T-helper 2 cell treated with Interferon-gamma antibody and Interleukin-4, amounts not matched to agents 5 μg/mL and 100 μg/mL, for 36 hours (primary cell): Measurements from ENCODE around the gene LMF2.

Source experiments
- DNase-seq: peaks from one replicate; pipeline ENCODE4 v3.0.0; 2021; ENCODE audit warnings: low spot score
- H3K27ac Mint-ChIP-seq: one replicate; pipeline ENCODE4 v1.8.0; 2021; ENCODE audit warnings: mild to moderate bottlenecking, mixed read lengths
- H3K27me3 Mint-ChIP-seq: one replicate; pipeline ENCODE4 v1.8.0; 2021; ENCODE audit warnings: low read depth, mixed read lengths
- H3K36me3 Mint-ChIP-seq: one replicate; pipeline ENCODE4 v1.8.0; 2021; ENCODE audit warnings: low read depth, mixed read lengths
- H3K4me1 Mint-ChIP-seq: one replicate; pipeline ENCODE4 v1.8.0; 2021; ENCODE audit warnings: low read depth, mixed read lengths
- H3K4me3 Mint-ChIP-seq: one replicate; pipeline ENCODE4 v1.8.0; 2022; ENCODE audit warnings: mild to moderate bottlenecking, moderate library complexity, mixed read lengths
- H3K9me3 Mint-ChIP-seq: one replicate; pipeline ENCODE4 v1.8.0; 2021; ENCODE audit warnings: mixed read lengths

Gene LMF2

DNA sequence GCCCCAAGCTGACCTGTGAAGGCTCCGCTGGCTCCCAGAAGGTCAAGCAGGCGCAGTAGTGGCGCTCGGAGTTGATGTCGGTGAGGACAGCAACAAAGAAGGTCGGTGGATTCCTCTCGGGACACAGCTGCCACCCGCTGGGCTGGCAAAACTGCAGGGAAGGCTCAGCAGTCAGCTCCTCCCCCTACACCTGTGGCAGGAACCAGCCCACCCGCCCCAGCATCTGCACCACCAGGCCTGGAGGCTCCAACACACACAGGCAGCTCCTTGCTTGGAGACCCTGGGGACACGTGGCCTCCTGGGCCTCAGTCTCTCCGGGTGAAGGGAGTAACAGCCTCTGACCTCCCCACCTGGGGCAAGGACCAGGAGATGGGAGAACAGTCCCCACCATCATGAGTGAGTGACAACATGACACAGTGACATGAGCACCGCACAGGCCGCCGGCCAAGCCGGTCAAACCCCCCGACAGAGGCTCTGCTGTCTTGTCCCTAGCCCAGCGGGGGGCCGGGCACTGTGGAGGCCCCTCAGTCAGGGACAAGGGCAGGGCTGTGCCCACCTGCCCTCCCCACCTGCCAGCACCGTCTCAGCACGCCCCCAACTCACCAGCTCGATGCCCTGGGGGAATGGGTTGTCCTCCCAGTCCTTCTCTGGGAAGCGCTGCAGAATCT lies 39.6 kb downstream of the LMF2 start:
- Mint-ChIP-seq H3K36me3 (peaks cover 38% of the 10 kb centered on the region), H3K4me1 (peaks cover 32% of the 10 kb centered on the region), H3K4me3 (peak overlapping the region; percentile 43), H3K9me3 (no peaks in the 10 kb centered on the region), H3K27ac (peak overlapping the region; percentile 57), H3K27me3 (no peaks in the 10 kb centered on the region)
- no peak for DNase-seq

DNA sequence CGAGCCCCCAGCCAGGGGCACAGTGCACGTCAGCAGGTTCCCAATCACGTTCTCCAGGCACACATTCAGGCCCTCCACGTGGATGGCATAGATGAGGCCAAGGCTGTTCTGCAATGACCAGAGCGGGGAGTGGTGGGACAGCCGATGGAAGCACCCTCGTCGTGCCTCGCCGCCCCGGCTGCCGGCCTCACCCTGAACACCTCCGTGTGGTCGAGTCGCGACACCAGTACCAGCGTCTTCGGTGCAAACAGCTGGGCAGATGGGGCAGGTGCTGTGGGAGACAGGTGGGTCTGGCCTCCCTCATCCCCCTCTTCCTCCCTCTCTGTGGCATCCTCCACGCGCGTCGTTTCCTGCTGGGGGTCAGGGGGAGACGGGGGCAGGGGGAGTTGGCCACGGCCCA lies 40.2 kb downstream of the LMF2 start:
- no peak for DNase-seq
- peaks cover 37% of the 10 kb centered on the region for H3K36me3 Mint-ChIP-seq
- H3K9me3 Mint-ChIP-seq: no peaks in the 10 kb centered on the region
- peaks cover 29% of the 10 kb centered on the region for H3K4me1 Mint-ChIP-seq
- no peaks in the 10 kb centered on the region for H3K27me3 Mint-ChIP-seq
- H3K27ac Mint-ChIP-seq: no peak overlapping the region
- no peak overlapping the region for H3K4me3 Mint-ChIP-seq

DNA sequence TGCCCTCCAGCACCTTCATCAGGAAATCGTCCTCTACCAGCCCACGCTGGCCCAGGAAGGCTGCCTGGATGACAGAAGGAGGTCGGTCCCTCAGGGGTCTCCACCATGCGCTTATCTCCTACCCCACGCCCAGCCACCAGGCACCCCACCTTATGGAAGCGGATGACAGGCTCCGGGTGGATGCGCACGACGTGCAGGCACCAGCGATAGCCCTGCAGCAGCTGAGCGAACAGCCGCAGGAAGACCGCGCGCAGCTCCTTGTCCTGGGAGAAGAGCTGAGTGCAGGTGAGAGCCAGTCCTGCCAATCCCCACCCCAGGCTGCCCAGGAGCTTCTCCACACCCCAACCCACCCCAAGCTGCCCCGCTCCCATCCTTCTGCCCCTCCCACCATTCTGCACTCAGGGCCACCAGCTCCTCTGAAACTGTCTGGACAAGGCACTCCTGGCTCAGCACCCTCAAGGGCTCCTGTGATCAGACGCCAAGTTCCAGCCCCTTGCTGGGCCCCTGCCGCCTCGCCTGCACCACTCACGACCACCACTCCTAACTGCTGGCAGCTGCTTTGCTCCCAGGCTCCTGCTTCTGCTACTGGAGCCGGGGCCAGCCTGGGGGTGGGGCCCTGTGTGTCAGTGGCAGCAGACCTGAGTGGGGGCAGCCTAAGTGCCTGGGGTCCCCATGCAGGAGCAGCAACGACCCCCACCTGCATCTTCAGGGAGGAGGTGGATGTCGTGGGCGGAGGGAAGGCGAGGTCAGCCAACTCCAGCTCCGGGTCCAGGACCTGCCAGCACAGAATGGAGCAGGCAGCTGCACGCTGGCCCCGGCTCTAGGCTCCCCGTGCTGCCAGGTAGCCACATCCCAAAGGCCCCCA lies 42.2 kb downstream of the LMF2 start:
- Mint-ChIP-seq H3K4me1 (peaks cover 13% of the 10 kb centered on the region), H3K27me3 (no peaks in the 10 kb centered on the region), H3K4me3 (no peak overlapping the region), H3K9me3 (no peaks in the 10 kb centered on the region), H3K36me3 (peaks cover 42% of the 10 kb centered on the region), H3K27ac (no peak overlapping the region)
- no peak for DNase-seq

DNA sequence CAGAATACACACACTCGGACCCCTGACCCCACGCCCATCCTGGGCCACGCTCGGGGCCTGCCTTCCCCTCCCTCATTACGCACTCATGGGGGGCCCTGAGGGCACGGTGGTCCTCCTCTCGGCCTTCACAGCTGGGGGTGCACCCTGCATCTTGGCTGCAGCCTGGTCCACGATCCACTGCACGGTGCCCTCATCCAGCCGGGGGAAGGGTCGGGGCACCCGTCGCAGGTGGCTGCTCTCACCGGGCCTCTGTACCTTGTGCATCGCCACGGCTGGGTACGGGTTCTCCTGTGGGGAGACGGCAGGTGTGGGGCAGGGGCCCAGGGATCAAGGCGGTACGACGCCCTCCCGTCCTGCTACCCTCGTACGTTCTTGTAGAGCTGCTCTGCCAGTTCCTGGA lies 43.1 kb downstream of the LMF2 start:
- Mint-ChIP-seq H3K4me1 (peaks cover 10% of the 10 kb centered on the region), H3K27me3 (no peaks in the 10 kb centered on the region), H3K4me3 (no peak overlapping the region), H3K27ac (no peak overlapping the region), H3K9me3 (no peaks in the 10 kb centered on the region), H3K36me3 (peaks cover 45% of the 10 kb centered on the region)
- no peak for DNase-seq

DNA sequence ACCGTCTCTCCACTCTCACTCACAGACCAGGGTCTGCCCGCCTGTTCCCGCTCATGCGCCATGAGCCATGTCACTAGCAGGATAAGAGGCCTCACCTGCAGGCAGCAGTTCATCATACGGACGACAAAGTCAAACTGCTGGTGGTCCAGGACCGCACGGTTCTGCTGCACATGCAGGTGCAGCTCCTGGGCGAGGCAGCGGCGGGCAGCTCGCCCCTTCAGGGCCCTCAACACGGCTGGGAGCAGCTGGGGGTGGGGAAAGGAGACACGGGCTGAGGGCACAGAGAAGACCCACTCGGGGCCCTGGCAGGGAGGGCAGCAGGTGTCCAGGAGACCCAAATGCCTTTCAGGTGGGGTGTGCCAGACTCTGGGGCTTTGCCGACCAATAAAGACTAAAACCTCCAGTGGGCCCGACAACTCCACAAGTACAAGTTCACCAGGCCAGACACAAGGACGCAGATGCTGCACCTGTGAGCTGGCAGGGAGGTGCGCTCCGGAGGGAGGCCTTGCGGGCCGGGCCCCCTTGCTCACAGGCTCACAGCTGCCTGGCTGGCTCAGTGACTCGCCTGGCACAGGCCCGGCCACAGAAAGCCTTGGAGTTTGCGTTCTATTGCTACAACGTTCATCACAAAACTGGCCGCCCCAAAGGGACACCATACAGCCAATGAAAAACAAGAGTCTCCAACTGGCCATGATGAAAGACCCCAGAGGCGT lies 44.2 kb downstream of the LMF2 start:
- Mint-ChIP-seq H3K9me3 (no peaks in the 10 kb centered on the region), H3K36me3 (peaks cover 51% of the 10 kb centered on the region), H3K27me3 (no peaks in the 10 kb centered on the region), H3K27ac (no peak overlapping the region), H3K4me1 (peaks cover under 1% of the 10 kb centered on the region), H3K4me3 (no peak overlapping the region)
- no peak for DNase-seq

DNA sequence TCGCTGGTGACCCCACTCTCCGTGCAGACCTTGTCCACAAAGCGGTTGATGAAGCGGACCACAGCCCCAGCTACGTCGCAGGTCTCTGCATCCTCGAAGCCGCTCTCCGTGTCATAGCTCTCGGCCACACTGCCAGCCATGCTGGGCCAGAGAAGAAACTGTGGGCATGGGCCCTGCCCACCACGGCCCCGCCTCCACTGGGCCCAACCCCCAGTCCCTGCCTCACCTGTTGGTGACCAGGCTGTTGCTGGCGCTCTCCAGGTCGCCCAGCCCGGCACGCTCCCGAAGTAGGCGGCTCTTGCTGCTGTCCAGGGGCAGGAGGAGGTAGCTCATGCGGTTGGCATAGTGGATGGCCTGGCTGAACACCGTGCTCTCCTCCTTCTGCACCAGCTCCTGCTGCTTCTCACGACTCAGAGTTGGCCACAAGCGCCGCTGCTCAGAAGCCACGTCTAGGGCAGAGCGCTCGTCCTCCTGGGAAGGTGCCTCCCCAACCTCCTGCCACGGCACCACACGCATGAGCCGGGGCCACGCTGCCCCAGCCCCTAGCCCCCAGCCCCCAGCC lies 45.4 kb downstream of the LMF2 start:
- Mint-ChIP-seq H3K4me3 (no peak overlapping the region), H3K27ac (no peak overlapping the region), H3K9me3 (no peaks in the 10 kb centered on the region), H3K27me3 (no peaks in the 10 kb centered on the region), H3K36me3 (peaks cover 51% of the 10 kb centered on the region), H3K4me1 (no peaks in the 10 kb centered on the region)
- DNase-seq: no peak

DNA sequence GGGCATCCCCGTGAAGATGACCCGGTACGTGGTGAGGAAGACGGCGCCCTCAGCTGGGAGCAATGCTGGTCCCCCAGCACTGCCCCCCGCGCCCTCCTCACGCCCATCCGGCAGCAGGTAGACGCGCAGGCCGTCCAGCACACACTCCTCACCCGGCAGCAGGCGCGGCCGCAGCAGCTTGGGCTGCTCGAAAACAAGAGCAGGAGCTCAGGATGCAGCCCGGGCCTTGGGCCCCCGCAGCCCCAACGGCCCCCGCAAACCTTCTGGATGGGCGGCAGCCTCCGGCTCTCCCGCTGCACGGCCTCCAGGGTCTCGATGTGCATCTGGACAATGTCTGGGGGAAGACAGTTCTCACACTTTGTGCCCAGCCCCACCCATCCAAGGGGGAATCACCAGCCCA lies 46.0 kb downstream of the LMF2 start:
- Mint-ChIP-seq H3K27me3 (no peaks in the 10 kb centered on the region), H3K27ac (no peak overlapping the region), H3K4me1 (no peaks in the 10 kb centered on the region), H3K36me3 (peaks cover 48% of the 10 kb centered on the region), H3K9me3 (no peaks in the 10 kb centered on the region), H3K4me3 (no peak overlapping the region)
- no peak for DNase-seq

DNA sequence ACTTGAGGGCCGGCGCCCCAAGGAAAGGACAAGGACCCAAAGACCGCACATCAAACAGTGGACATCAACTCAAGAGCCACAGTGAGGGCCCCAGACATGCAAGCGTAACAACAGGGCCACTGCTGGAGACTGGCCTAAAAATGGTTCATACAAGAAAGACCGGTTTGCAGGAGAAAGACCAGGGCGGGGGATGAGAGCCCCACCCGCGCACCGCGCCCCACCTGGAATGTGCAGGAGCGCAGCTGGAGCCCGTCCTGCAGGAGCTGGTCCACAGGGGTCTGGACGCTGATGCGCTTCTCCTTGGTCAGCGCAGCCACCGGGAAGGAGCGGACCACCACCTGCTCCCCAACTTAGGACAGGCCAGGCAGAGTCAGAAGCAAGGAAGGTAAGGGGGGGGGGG lies 46.6 kb downstream of the LMF2 start:
- no peak overlapping the region for H3K4me3 Mint-ChIP-seq
- H3K4me1 Mint-ChIP-seq: no peaks in the 10 kb centered on the region
- no peak for DNase-seq
- no peaks in the 10 kb centered on the region for H3K27me3 Mint-ChIP-seq
- peaks cover 42% of the 10 kb centered on the region for H3K36me3 Mint-ChIP-seq
- H3K9me3 Mint-ChIP-seq: no peaks in the 10 kb centered on the region
- no peak overlapping the region for H3K27ac Mint-ChIP-seq

DNA sequence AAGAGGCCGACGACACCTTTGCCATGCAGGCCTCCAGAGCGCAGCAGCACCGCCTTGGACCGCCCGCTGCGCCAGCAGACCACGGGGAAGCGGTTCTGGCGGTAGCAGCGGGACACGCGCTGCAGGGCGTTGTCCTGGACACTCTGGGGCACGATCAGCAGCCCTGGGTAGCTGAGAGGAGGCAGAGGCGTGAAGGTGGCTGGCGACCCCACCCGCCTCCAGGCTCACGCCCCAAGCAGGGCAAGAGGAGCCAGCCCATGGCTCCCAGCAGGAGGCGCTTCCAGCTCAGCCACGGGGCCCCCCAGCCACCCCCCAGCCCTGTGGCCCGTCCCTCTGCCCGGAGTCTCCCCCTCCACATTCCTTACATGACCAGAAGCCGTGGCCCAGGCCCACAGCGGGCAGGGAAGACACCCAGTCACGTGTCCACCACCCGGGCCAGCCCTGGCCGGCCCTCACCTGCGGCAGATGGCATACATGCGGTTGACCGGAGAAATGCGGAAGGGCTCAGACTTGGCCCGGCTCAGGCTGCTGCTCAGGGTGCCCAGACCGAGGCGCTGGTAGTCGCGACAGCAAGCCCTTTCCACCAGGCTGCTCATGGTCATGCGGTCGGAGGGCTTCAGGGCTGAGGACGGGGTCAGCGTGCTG lies 47.9 kb downstream of the LMF2 start:
- no peak overlapping the region for H3K27ac Mint-ChIP-seq
- no peaks in the 10 kb centered on the region for H3K27me3 Mint-ChIP-seq
- H3K9me3 Mint-ChIP-seq: no peaks in the 10 kb centered on the region
- H3K4me1 Mint-ChIP-seq: no peaks in the 10 kb centered on the region
- no peak overlapping the region for H3K4me3 Mint-ChIP-seq
- DNase-seq: no peak
- peaks cover 42% of the 10 kb centered on the region for H3K36me3 Mint-ChIP-seq

DNA sequence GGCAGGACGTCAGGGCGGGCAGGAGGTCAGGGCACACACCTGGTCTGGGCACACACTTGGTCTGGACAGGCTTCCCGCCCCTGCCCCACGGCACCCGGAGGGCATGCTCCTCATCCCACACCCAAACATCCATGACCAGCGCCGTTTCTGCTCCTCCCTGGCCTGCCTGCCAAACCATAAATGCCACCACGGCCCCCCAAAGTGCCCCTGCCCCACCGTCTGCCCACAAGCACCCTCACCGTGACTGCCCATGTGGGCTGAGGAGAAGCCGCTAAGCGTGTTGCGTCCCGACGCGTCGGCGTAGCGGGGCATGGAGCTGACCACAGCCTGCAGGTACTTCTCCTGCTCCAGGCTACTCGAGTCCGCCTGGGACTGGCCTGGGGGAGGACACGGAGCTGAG lies 48.5 kb downstream of the LMF2 start:
- H3K4me1 Mint-ChIP-seq: no peaks in the 10 kb centered on the region
- H3K4me3 Mint-ChIP-seq: no peak overlapping the region
- H3K27me3 Mint-ChIP-seq: no peaks in the 10 kb centered on the region
- H3K36me3 Mint-ChIP-seq: peaks cover 42% of the 10 kb centered on the region
- DNase-seq: no peak
- no peaks in the 10 kb centered on the region for H3K9me3 Mint-ChIP-seq
- H3K27ac Mint-ChIP-seq: no peak overlapping the region

DNA sequence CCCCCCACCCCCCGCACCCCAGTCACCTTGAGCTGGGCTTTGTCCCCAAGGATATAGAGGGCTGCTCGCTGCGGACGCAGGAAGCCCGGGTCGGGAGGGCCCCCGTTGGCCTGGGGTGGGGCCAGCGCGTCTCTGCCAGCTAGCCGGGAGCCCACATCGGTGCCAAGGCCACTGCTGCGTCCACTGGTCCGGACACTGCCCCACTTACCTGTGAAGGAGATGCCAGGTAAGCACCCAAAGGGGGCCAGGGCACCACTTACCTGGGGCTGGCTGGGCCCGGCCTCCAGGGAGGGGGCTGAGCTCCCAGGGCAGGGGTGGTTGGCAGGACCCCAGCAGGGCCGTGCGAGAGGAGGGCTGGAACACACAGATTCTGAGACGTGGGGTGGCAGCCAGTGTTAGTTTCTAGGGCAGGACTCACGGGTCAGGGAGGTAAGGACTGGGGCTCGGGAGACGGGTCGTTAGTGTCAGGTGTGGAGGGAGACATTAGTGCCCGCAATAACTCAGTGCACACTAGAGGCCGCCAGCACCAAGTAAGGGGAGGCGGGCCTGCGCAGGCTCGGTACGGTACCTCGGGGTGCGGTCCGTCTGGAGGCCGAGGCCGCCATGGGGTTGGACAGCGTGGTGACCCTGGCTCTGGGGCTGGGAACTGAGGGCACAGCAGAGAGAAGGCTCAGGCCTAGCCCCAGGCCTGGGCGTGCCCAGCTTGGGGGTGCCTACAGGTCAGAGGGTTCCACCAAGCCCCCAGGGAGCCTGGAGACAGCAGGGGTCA lies 50.9 kb downstream of the LMF2 start:
- Mint-ChIP-seq H3K36me3 (peaks cover 40% of the 10 kb centered on the region), H3K27ac (no peak overlapping the region), H3K27me3 (no peaks in the 10 kb centered on the region), H3K4me1 (no peaks in the 10 kb centered on the region), H3K9me3 (no peaks in the 10 kb centered on the region), H3K4me3 (no peak overlapping the region)
- DNase-seq: no peak

DNA sequence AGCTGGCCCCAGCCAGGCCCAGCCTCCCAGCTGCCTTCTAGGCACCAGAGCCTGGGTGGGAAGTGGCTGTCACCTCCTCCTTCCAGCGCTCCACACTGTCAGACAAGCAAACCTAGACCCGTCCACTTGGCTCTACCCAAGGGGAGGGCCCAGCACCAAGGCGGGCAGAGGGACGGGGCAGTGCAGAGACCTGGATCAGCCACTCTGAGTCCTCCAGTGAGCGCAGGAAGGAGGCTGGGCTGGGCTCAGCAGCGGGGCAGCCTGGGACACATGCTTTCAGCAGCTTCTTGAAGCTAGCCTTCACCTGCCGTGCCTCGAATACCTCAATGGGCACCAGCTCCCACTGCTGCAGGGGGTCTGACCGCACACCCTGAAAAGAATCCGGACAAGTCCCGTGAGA lies 51.5 kb downstream of the LMF2 start:
- Mint-ChIP-seq H3K9me3 (no peaks in the 10 kb centered on the region), H3K27me3 (no peaks in the 10 kb centered on the region), H3K4me3 (no peak overlapping the region), H3K4me1 (no peaks in the 10 kb centered on the region), H3K27ac (no peak overlapping the region), H3K36me3 (peaks cover 44% of the 10 kb centered on the region)
- DNase-seq: no peak

DNA sequence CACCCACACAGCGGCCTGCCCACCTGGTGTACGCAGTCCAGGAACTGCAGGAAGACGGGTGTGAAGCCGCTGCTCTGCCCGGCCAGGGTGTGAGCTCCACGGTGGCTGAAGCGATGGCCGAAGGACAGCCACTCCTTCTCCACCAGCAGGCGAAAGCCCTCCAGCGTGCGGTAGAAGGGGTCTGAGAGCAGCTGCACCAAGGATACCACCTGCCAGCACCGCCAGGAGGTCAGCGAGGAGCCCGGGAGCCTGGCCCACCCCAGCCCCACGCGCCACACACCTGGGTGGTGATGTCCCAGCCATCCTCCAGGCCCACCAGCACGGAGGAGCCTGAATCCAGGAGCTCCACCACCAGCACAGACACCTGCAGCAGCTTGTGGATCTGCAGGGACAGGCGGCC lies 52.3 kb downstream of the LMF2 start:
- Mint-ChIP-seq H3K27ac (no peak overlapping the region), H3K9me3 (no peaks in the 10 kb centered on the region), H3K4me1 (no peaks in the 10 kb centered on the region), H3K36me3 (peaks cover 41% of the 10 kb centered on the region), H3K4me3 (no peak overlapping the region), H3K27me3 (no peaks in the 10 kb centered on the region)
- DNase-seq: no peak
